ENCODE data around the gene ZDHHC14.

The ZDHHC14 gene

DNA sequence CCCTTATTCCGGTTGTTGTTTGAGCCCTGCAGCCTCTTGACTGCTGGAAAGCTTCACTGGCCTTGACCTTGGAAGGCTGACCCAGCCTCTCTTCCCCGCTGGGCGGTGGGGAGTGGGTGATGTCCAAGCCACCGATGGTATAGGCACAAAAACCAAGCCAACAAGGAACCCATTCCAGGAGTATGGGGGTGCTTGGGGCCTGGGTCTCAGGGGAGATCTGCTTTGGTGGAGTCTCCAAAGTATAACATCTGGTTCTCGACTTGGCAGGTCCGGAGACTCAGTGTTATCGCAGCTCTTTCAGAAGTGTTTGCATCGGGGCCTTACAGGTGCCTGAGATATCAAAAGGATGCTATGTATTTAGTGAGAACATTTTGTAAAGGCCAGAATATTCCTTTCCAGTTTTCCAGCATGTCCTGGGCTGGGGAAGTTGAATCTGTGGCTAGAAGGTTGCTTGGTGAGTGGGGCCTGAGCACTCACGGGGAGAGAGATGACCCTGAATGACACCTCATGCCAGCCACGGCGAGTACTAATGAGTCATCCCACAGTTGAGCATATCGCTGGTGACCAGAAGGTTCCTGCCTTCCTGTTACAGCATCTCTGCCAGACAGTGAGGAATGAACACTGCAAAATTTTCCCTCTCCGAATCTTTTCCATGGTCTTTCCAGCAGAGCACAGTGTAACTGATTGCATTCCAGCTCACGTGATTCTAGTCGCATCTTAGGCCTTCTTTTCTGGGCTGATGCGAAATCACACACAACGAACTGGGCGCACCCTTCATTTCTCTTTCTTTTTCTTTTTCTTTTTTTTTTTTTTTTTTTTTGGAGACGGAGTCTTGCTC is 133.9 kb downstream of the ZDHHC14 start:
- H3K36me3 Mint-ChIP-seq = no peaks in the 10 kb centered on the region
- H3K27me3 Mint-ChIP-seq = no peaks in the 10 kb centered on the region
- no peak overlapping the region for H3K4me3 Mint-ChIP-seq
- H3K27ac Mint-ChIP-seq = no peak overlapping the region
- H3K9me3 Mint-ChIP-seq = no peaks in the 10 kb centered on the region
- peaks cover 11% of the 10 kb centered on the region for H3K4me1 Mint-ChIP-seq

DNA sequence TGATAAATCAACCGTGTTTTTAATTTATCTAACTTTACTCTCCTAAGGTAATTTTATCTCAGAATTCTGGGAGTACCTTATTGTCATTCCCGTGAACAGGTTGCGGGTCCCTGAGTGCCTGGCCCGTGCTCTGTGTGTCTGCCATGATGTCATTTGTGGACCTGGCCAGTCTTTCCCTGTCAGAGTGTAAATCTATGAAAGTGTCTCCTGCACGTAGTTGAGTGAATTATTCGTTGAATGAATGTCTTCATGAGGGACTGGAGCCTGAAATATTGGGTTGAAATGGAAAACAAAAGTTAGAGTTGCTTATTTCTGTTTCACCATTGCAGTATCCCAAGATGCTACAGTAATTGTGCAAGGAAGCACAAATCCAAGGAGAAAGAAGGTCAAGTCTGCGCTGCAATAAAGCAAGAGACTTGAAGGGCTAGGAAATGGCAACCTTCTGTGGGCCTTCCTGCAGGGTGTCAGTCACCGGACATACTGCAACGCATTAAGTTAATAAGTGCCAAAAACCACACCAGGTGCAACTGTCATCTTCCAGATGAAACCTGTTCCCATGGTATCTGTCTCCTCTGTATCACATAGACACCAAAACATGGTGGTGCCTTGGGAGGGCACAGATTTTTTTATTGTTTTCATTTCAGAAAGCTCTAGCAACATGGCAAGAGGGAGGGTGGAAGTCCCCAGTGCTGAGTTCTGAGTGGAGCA is 135.5 kb downstream of the ZDHHC14 start:
- Mint-ChIP-seq H3K9me3 (no peaks in the 10 kb centered on the region), H3K4me1 (no peaks in the 10 kb centered on the region), H3K4me3 (no peak overlapping the region), H3K27ac (no peak overlapping the region), H3K36me3 (no peaks in the 10 kb centered on the region), H3K27me3 (no peaks in the 10 kb centered on the region)

DNA sequence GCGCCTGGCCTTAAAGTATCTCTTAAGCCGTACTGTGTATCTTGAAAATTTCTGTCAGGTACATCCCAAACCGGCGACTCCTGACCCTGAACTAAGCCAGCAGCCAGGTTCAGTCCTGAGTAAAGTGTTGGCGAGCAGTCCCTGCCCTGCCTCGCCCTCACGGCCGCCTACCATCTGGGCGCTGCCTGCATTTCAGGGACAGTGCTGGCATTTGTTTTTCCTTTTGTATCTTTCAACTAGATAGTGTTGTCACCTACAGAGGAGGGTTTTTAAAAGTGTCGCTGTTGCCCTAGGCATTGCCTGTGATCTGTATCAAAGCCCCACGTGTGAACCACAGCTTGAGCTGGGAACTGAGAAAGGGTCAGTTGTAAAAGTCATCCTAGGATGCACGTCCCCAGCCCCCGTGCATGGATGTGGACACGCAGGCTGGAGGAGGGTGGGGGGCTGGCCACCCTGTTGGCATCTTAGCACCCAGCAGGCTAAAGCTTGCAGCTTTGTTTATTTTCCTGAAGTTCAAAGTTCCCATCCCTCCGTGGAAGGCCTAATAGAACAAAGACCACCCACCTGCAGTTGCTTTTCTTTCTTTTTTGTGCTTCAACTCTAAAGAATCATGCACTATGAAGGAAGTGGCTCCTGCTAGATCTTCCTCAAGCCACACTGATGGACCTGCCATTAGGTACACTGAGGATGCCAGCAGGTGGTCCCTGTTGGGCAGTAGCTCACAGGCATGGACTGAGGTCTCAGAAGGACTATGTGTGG is 136.8 kb downstream of the ZDHHC14 start:
- no peak overlapping the region for H3K27ac Mint-ChIP-seq
- H3K4me1 Mint-ChIP-seq = no peaks in the 10 kb centered on the region
- no peaks in the 10 kb centered on the region for H3K36me3 Mint-ChIP-seq
- H3K4me3 Mint-ChIP-seq = no peak overlapping the region
- no peaks in the 10 kb centered on the region for H3K27me3 Mint-ChIP-seq
- H3K9me3 Mint-ChIP-seq = no peaks in the 10 kb centered on the region

DNA sequence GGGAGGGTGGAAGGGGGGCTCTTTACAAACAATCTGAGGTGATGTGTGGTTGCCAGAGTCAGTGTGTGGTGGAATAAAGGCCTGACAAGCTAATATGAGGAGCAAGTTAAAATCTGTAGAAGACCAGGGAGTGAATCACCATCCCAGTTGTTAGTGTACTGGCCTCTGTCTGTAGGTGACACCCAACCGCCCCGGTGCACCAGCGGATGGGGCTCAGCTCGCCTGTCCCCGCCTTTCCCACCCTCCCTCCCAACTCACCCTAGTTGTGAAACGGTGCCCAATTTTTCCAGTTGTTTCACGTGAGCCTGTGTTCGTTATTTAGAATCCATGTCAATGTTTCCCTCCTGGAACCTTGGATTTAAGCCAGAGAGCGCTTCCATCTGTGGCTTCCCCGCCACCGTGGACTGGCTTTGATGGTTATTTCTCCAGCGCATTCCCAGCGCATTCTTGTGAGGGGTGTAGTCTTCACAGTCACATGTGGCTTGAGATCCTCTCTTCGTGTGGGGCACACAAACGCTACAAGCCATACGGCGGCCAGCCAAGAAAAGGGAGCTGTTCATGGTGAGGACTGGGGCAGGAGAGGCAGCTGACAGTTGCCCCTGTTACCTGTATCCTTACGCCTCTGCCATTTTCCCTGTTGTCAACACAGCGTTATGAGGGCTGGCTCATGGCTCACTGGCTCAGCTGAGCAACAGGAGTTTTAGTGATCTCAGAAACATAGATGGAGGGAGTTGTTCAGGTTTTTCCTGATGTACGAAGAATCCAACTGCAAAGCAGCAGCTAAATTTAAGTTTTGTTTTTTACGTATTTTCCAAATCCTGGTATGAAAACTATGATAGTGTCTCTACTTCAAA is 137.6 kb downstream of the ZDHHC14 start:
- Mint-ChIP-seq H3K4me3 (no peak overlapping the region), H3K27ac (no peak overlapping the region), H3K9me3 (no peaks in the 10 kb centered on the region), H3K27me3 (no peaks in the 10 kb centered on the region), H3K4me1 (no peaks in the 10 kb centered on the region), H3K36me3 (no peaks in the 10 kb centered on the region)

DNA sequence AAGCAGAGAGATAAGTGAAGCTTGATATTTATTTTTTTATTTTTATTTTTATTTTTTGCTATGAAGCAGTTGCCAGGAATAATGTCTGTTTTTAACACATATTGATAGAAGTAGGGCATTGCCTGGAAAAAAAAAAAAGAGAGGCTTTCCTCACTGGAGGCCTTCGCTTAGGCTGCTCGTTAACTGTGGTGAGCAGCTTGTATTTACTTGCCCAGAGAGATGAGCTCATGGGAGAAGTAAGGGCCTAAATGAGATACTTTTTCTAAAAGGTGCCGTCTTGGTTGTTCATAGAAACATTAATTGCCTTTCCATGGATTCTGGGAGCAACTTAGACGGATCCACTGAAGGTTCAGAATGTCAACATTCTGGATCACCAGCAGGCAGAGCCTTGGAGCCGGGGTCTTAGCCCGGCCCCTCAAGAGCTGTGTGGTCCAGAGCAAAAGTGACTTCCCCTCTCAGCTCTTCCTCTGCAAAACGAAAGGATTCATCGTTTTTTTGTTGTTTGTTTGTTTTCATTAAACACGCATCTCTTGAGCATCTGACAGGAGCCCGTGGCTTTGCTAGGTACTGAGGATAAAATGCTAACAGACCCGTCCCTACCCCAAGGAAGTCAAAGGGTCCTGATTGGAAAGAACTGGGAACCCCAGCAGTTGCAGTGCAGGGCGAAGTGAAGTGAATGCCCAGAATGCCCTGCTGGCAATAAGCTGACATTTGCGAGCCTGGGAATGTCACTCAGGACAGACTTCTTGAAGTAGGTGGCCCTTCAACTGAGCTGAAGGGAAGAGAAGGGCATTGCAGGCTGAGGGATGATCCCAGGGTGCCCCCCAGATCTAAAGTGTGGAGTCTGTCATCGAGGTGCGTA is 138.5 kb downstream of the ZDHHC14 start:
- H3K27me3 Mint-ChIP-seq = no peaks in the 10 kb centered on the region
- no peaks in the 10 kb centered on the region for H3K36me3 Mint-ChIP-seq
- H3K4me3 Mint-ChIP-seq = no peak overlapping the region
- H3K9me3 Mint-ChIP-seq = no peaks in the 10 kb centered on the region
- H3K4me1 Mint-ChIP-seq = no peaks in the 10 kb centered on the region
- no peak overlapping the region for H3K27ac Mint-ChIP-seq

DNA sequence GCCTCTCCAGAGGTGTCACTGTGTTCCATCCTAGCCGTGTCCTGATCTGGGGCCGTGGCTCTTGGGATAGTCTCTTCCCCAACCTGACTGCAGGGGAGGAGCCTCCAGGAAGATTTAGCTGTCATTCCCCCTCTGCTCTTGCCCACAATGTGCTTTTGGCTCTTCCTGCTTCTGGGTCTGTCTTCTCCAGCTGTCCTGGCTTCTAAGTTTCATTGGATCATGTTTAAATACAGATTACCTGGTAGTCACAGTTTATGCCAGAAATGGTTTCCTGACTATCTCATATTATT is 139.1 kb downstream of the ZDHHC14 start:
- Mint-ChIP-seq H3K27me3 (no peaks in the 10 kb centered on the region), H3K4me1 (no peaks in the 10 kb centered on the region), H3K4me3 (no peak overlapping the region), H3K9me3 (no peaks in the 10 kb centered on the region), H3K36me3 (no peaks in the 10 kb centered on the region), H3K27ac (no peak overlapping the region)

DNA sequence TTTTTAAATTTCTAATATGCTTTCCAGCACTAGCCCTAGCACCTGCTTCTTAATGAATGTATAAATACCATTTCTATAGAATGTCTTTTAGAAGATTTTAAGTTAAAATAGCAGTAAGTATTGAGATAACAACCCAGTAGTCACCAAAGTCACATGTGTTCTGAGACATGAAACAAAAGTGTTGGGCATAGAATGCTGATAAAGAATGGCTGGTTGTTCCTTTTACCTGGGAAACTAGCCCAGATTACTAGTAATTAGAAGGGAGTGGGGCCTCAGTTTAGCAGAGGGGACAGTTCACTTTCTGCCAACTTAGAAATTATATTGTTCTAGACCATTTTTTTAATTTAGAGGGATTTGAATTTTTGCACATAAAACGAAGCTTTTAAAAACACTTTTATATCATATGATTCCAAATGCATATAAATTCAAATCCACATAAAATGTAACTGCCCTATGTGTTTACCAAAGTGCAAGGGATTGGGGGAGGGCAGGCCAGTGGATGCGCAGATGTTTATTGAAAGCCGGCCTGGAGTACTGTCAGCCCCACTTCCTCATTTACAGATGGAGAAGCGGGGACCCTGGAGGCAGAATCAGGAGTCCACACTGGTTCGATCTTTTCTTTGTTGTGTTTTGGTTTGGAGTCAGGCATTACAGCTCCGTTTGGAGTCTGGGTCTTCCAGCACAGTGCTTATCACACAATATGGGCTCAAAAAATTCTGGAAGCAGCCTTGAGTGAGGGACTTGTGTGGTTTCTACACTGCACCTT is 139.8 kb downstream of the ZDHHC14 start:
- H3K27ac Mint-ChIP-seq = no peak overlapping the region
- H3K4me1 Mint-ChIP-seq = no peaks in the 10 kb centered on the region
- H3K4me3 Mint-ChIP-seq = no peak overlapping the region
- H3K9me3 Mint-ChIP-seq = no peaks in the 10 kb centered on the region
- H3K27me3 Mint-ChIP-seq = no peaks in the 10 kb centered on the region
- H3K36me3 Mint-ChIP-seq = no peaks in the 10 kb centered on the region

DNA sequence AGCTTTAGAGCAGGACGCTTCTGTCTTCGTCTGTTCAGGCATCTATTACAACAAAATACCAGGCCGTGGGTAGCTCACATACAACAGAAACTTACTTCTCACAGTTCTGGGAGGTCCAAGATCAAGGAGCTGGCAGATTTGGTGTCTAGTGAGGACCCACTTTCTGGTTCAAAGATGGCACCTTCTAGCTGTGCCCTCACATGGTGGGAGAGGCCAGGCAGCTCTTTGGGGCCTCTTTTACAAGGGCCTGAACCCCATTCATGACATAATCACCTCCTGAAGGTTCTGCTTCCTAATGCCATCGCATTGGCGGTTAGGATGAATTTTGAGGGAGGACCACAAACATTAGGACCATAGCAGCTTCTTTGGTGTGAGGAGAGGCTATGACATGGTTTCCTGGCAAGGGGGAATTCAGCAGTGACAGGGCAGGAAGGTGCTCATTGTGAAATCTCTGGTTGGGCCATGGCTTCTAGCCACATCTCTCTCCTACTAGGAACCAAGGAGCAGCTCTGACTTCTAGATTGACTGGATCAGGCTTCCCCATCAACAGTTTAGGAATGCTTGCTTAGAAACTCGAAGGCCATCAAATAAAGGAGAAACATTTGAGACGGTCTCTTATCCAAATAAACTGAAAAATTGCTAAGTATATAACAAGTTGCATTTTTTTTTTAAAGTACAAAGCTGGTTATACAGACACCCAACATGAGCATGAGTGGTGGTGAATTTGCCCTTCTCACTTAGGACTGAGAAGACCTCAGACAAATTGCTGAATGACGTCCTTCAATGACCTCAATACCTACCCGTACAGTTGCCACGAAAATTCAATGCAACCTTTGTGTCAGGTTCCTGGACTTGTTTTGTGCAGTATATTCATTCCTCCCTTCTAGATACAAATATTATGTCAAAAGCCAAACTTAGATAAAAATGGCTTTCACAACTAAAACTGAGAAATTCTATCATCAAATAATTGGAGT is 140.7 kb downstream of the ZDHHC14 start:
- no peaks in the 10 kb centered on the region for H3K4me1 Mint-ChIP-seq
- no peaks in the 10 kb centered on the region for H3K9me3 Mint-ChIP-seq
- H3K27ac Mint-ChIP-seq = no peak overlapping the region
- H3K36me3 Mint-ChIP-seq = no peaks in the 10 kb centered on the region
- H3K27me3 Mint-ChIP-seq = no peaks in the 10 kb centered on the region
- H3K4me3 Mint-ChIP-seq = no peak overlapping the region

DNA sequence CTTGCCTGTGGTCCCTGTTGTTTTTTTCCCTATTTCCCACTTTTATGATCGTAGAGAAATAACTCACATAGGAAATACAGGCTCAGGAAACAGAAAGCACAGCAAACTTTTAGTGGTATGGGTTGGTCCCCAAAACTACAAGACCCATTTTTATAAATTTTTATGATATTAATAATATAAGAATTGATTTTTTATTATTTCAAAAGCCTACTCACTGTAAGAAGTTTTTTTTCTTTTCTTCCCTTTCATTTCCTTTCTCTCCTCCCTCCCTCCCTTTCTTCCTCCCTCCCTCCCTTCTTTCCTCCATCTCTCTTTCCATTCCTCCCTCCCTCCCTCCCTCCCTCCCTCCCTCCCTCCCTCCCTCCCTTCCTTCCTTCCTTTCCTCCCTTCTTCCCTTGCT is 141.5 kb downstream of the ZDHHC14 start:
- Mint-ChIP-seq H3K36me3 (no peaks in the 10 kb centered on the region), H3K9me3 (no peaks in the 10 kb centered on the region), H3K27ac (no peak overlapping the region), H3K4me1 (peaks cover 4% of the 10 kb centered on the region), H3K27me3 (no peaks in the 10 kb centered on the region), H3K4me3 (no peak overlapping the region)

DNA sequence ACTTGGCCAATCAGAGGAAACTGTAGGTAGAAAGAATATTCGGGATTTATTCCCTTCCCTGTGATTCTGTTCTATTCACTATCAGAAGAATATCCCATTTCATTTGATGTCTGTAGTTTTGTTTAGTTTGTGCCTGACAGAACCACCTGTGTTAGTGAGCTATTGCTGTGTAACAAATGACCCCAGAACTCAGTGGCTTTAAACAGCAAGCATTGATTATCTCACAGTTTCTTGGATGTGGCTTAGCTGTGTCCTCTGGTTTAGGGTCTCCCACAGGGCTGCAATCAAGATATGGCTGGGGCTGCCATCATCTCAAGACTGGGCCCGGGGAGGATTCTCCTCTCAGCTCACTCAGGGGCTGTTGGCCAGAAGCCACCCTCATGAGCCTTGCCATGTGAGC is 143.7 kb downstream of the ZDHHC14 start:
- H3K27me3 Mint-ChIP-seq = no peaks in the 10 kb centered on the region
- H3K4me3 Mint-ChIP-seq = no peak overlapping the region
- no peak overlapping the region for H3K27ac Mint-ChIP-seq
- H3K36me3 Mint-ChIP-seq = no peaks in the 10 kb centered on the region
- H3K9me3 Mint-ChIP-seq = no peaks in the 10 kb centered on the region
- peaks cover 13% of the 10 kb centered on the region for H3K4me1 Mint-ChIP-seq

DNA sequence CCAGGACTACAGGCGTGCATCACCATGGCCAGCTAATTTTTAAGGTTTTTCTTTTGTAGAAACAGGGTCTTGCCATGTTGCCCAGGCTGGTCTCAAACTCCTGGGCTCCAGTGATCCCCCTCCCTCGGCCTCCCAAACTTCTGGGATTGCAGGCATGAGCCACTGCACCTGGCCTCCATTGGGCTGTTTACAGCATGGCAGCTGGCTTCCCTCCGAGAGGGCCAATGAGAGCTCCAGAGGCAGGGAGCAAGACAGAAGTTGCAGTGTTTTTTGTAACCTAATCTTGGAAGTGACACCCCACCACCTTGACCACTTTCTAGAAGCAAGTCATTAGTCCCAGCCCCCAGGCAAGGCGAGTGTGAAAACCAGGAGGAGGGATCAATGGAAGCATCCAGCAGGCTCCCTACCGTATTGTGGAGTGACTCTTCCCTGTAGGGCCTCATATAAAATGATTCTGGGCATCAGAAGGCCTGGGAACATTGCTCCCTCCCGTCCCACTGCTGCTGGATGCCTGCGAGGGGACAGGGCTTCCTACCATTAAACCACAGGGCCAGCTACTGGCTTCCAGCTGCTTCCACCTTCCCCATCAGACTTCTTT is 144.4 kb downstream of the ZDHHC14 start:
- Mint-ChIP-seq H3K27me3 (no peaks in the 10 kb centered on the region), H3K27ac (no peak overlapping the region), H3K4me3 (no peak overlapping the region), H3K36me3 (no peaks in the 10 kb centered on the region), H3K4me1 (peaks cover 13% of the 10 kb centered on the region), H3K9me3 (no peaks in the 10 kb centered on the region)

DNA sequence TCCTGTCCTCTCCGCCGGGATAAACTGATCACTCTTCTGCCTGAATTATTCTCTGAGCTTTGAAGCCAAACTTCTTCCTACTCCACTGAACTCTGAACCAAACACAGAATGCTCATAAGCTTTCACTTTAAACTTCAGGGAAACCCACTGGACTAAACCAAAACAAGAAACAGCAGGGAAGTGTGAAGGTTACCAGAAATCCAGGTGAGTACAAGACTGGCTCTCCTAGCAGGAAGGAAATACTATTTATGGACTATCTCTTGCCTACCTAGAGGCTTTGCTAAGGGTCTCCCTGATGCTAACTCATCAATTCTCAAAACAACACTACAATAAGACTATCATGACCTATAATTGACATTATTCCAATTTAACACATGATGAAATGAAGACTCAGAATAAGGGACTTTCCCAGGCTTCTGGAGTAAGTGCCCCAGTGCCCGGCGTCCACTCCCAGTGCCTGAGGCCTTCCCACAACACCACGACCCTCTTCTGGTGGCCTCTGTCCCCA is 145.0 kb downstream of the ZDHHC14 start:
- H3K9me3 Mint-ChIP-seq = no peaks in the 10 kb centered on the region
- H3K27ac Mint-ChIP-seq = no peak overlapping the region
- no peak overlapping the region for H3K4me3 Mint-ChIP-seq
- H3K4me1 Mint-ChIP-seq = peaks cover 13% of the 10 kb centered on the region
- no peaks in the 10 kb centered on the region for H3K36me3 Mint-ChIP-seq
- no peaks in the 10 kb centered on the region for H3K27me3 Mint-ChIP-seq

DNA sequence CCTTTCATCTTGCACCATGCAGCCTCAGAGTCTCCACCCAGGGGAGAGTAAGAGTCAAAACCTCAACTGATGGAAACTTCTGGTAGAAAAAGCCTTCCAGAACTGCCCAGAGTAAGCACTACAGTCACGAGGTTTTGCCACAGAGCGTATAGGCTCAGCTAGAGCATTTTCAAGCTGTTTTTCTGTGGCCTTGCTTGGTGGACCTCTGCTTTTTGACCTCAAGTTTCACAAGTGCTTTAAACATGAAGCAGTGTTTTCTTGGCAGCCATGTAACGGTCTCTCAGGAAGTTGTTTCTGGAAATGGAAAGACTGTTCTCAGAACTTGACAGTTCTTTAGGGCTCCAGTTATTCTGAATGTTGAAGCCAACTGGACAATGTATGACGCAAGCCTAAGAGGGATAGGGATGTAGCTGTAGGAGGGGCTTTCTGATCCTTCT is 146.5 kb downstream of the ZDHHC14 start:
- H3K36me3 Mint-ChIP-seq = no peaks in the 10 kb centered on the region
- H3K4me3 Mint-ChIP-seq = no peak overlapping the region
- H3K27ac Mint-ChIP-seq = no peak overlapping the region
- H3K27me3 Mint-ChIP-seq = no peaks in the 10 kb centered on the region
- H3K4me1 Mint-ChIP-seq = peaks cover 13% of the 10 kb centered on the region
- no peaks in the 10 kb centered on the region for H3K9me3 Mint-ChIP-seq

All from activated naive CD4-positive, alpha-beta T cell treated with anti-CD3 and anti-CD28 coated beads, Interleukin-2, amount 50 U/mL, for 24 hours (primary cell).